ENCODE data around the gene COX8A. TPM values are rescaled to one million over a fixed set of nuclear protein-coding genes. Genes with fewer than 3 reads are reported as not detected.

COX8A gene
- total and polyA plus RNA-seq, 2 of the 13 experiments (the other 11 are each of a cell fraction or from before 2014, with no cell fraction given) = 202 to 406 TPM

GRCh38 chr11:63966444-63966843 is 8.0 kb upstream of the COX8A start:
- H4K20me1 ChIP-seq (ENCODE audit: insufficient read depth, low read length) = no peaks in the 10 kb centered on the region
- ATAC-seq (no peak), FAIRE-seq (no peak), DNase-seq (ENCODE audit: low spot score) (no peak)
- no peak overlapping the region for H3K9ac ChIP-seq (ENCODE audit: insufficient read depth, low read depth, low read length)
- 100% methylated on average over 1 of the region's 1 CpG for WGBS (ENCODE audit: low lambda C conversion rate)
- H3K4me1 ChIP-seq (ENCODE audit: insufficient read depth, low read length) = peaks cover 28% of the 10 kb centered on the region
- H3K4me3 ChIP-seq (replicated peaks in 1 of 3; ENCODE audit: insufficient read depth in 1 of 3, low read depth in 2 of 3, low read length in 3 of 3) = no peak overlapping the region
- H3K36me3 ChIP-seq (replicated peaks in 1 of 2; ENCODE audit: control insufficient read depth in 1 of 2, insufficient read depth in 2 of 2, low read length in 2 of 2) = no peaks in the 10 kb centered on the region
- no peak overlapping the region for H2AFZ ChIP-seq (ENCODE audit: low read length)
- H3K4me2 ChIP-seq (ENCODE audit: low read depth, low read length) = no peak overlapping the region
- intact Hi-C loops (cut with micrococcal nuclease; ENCODE audit: unreplicated experiment) (no loop called here), in situ Hi-C loops (cut with HindIII; ENCODE audit: extremely low pct_ligation_motif_present, low pct_unique_long_range_greater_than_20kb) (no loop called here)
- no TSS peak for BruUV-seq (replicated peaks)
- CTCF ChIA-PET (ENCODE audit: low intra/inter-chr PET ratio, low total read pairs) = no interaction called here
- H3K79me2 ChIP-seq (ENCODE audit: insufficient read depth, low read length) = no peaks in the 10 kb centered on the region
- TF ChIP-seq ARNT2 (CRISPR knock-in tag; IDR thresholded peaks at IDR 0.05; ENCODE audit: low read depth) (no peak), SKI (IDR thresholded peaks at IDR 0.05; ENCODE audit: partially characterized antibody) (no peak), TBX2 (CRISPR knock-in tag; IDR thresholded peaks at IDR 0.05; ENCODE audit: borderline replicate concordance) (no peak), ZNF3 (CRISPR knock-in tag; IDR thresholded peaks at IDR 0.05) (no peak), HIC2 (CRISPR knock-in tag; IDR thresholded peaks at IDR 0.05; ENCODE audit: low read depth) (no peak), HDAC2 (CRISPR knock-in tag; IDR thresholded peaks at IDR 0.05) (no peak), EEA1 (CRISPR knock-in tag; IDR thresholded peaks at IDR 0.05; ENCODE audit: borderline replicate concordance) (no peak), CHD4 (IDR thresholded peaks at IDR 0.05; ENCODE audit: borderline replicate concordance, low read length) (no peak), ZNF556 (CRISPR knock-in tag; IDR thresholded peaks at IDR 0.05; ENCODE audit: borderline replicate concordance) (no peak), MTF2 (CRISPR knock-in tag; IDR thresholded peaks at IDR 0.05; ENCODE audit: borderline replicate concordance) (no peak), KAT2B (IDR thresholded peaks at IDR 0.05; ENCODE audit: borderline replicate concordance, low read depth, low read length) (no peak), ZBTB3 (CRISPR knock-in tag; IDR thresholded peaks at IDR 0.05; ENCODE audit: borderline replicate concordance, low read depth) (no peak), SUZ12 (IDR thresholded peaks at IDR 0.05; ENCODE audit: low read depth, low read length) (no peak), TOE1 (CRISPR knock-in tag; IDR thresholded peaks at IDR 0.05) (no peak), ZNF557 (CRISPR knock-in tag; IDR thresholded peaks at IDR 0.05) (no peak)
- H3K27ac ChIP-seq (ENCODE audit: extremely low read length, insufficient read depth, low read length) = no peak overlapping the region
- H3K9me3 ChIP-seq (ENCODE audit: low read length) = no peaks in the 10 kb centered on the region
- peaks cover 0 to 1% of the 10 kb centered on the region in 2 experiments; a peak in 2 of 5 replicates for H3K27me3 ChIP-seq (ENCODE audit: control insufficient read depth in 1 of 2, insufficient read depth in 2 of 2, low read length in 2 of 2)
- POLR2A ChIA-PET = no interaction called here

Data from HepG2 (cell line).